ENCODE data around the gene PRDM16. TPM values are rescaled to one million over a fixed set of nuclear protein-coding genes. Genes with fewer than 3 reads are reported as not detected.

Gene PRDM16
- total RNA-seq, 1 experiment from 2014 or later, result 0.04 TPM

GRCh38 chr1:3166206-3166918, 97.4 kb downstream of the PRDM16 start:
- ChIA-PET POLR2A (ENCODE audit: unreplicated experiment) (no interaction called here), CTCF (no interaction called here)
- intact Hi-C loops (cut with micrococcal nuclease), result no loop called here

GRCh38 chr1:3167255-3167654, 98.3 kb downstream of the PRDM16 start:
- Histone ChIP-seq H4K20me1 (ENCODE audit: low read length) (no peaks in the 10 kb centered on the region), H3K27ac (ENCODE audit: low read length) (no peak overlapping the region), H3K36me3 (ENCODE audit: low read depth, low read length) (no peaks in the 10 kb centered on the region), H2AFZ (ENCODE audit: low read length) (no peak overlapping the region), H3K79me2 (ENCODE audit: low read length) (no peaks in the 10 kb centered on the region), H3K9ac (ENCODE audit: low read length) (no peak overlapping the region), H3K9me3 (ENCODE audit: low read length) (no peaks in the 10 kb centered on the region), H3K9me2 (replicated peaks; ENCODE audit: low read length) (no peaks in the 10 kb centered on the region), H3K4me2 (ENCODE audit: low read length) (no peak overlapping the region), H3F3A (ENCODE audit: low read length, unreplicated experiment) (no peaks in the 10 kb centered on the region), H3K4me3 (ENCODE audit: low read length) (no peak overlapping the region), H3K4me1 (ENCODE audit: insufficient read depth, low read length) (no peaks in the 10 kb centered on the region), H3K27me3 (ENCODE audit: low read length) (peaks cover 31% of the 10 kb centered on the region)
- no TSS peak for BruUV-seq (replicated peaks)
- ChIA-PET CTCF (no interaction called here), POLR2A (ENCODE audit: unreplicated experiment) (no interaction called here)
- TF ChIP-seq EZH2phosphoT487 (IDR thresholded peaks at IDR 0.05; ENCODE audit: borderline replicate concordance, low read length), result no peak
- TF ChIP-seq EZH2 (IDR thresholded peaks at IDR 0.05; ENCODE audit: low read length, unreplicated experiment), result no peak
- TF ChIP-seq CTCF (conservative IDR thresholded peaks at IDR 0.05; ENCODE audit: low read depth, low read length), result no peak
- no peak for DNase-seq
- ATAC-seq, result no peak
- intact Hi-C loops (cut with micrococcal nuclease), result no loop called here

More at GRCh38 chr1:3166206-3166918, 97.4 kb downstream of the PRDM16 start:
- Histone ChIP-seq H4K20me1 (ENCODE audit: low read length) (no peaks in the 10 kb centered on the region), H3F3A (ENCODE audit: low read length, unreplicated experiment) (no peaks in the 10 kb centered on the region), H3K36me3 (ENCODE audit: low read depth, low read length) (no peaks in the 10 kb centered on the region), H3K9me2 (replicated peaks; ENCODE audit: low read length) (no peaks in the 10 kb centered on the region), H3K4me2 (ENCODE audit: low read length) (no peak overlapping the region), H3K4me3 (ENCODE audit: low read length) (no peak overlapping the region), H3K9ac (ENCODE audit: low read length) (no peak overlapping the region), H3K27ac (ENCODE audit: low read length) (no peak overlapping the region), H3K9me3 (ENCODE audit: low read length) (no peaks in the 10 kb centered on the region), H3K27me3 (ENCODE audit: low read length) (peaks cover 31% of the 10 kb centered on the region), H2AFZ (ENCODE audit: low read length) (no peak overlapping the region), H3K79me2 (ENCODE audit: low read length) (no peaks in the 10 kb centered on the region), H3K4me1 (ENCODE audit: insufficient read depth, low read length) (no peaks in the 10 kb centered on the region)
- no TSS peak for BruUV-seq (replicated peaks)
- ATAC-seq, result no peak
- no peak for DNase-seq
- TF ChIP-seq EZH2 (IDR thresholded peaks at IDR 0.05; ENCODE audit: low read length, unreplicated experiment) (no peak), CTCF (conservative IDR thresholded peaks at IDR 0.05; ENCODE audit: low read depth, low read length) (no peak), EZH2phosphoT487 (IDR thresholded peaks at IDR 0.05; ENCODE audit: borderline replicate concordance, low read length) (no peak)

- H3K36me3 ChIP-seq (ENCODE audit: low read depth, low read length), result no peaks in the 10 kb centered on the region
- no peak overlapping the region for H3K27ac ChIP-seq (ENCODE audit: low read length)
- TF ChIP-seq EZH2phosphoT487 (IDR thresholded peaks at IDR 0.05; ENCODE audit: borderline replicate concordance, low read length) (no peak), CTCF (conservative IDR thresholded peaks at IDR 0.05; ENCODE audit: low read depth, low read length) (no peak), EZH2 (IDR thresholded peaks at IDR 0.05; ENCODE audit: low read length, unreplicated experiment) (no peak)
- no peak overlapping the region for H2AFZ ChIP-seq (ENCODE audit: low read length)
- H3K79me2 ChIP-seq (ENCODE audit: low read length), result no peaks in the 10 kb centered on the region
- H3K4me3 ChIP-seq (ENCODE audit: low read length), result no peak overlapping the region
- H3K9me2 ChIP-seq (replicated peaks; ENCODE audit: low read length), result no peaks in the 10 kb centered on the region
- no peaks in the 10 kb centered on the region for H3F3A ChIP-seq (ENCODE audit: low read length, unreplicated experiment)
- CTCF ChIA-PET, result no interaction called here
- H3K27me3 ChIP-seq (ENCODE audit: low read length), result peaks cover 41% of the 10 kb centered on the region
- intact Hi-C loops (cut with micrococcal nuclease), result no loop called here
- POLR2A ChIA-PET (ENCODE audit: unreplicated experiment), result no interaction called here
- no peaks in the 10 kb centered on the region for H3K9me3 ChIP-seq (ENCODE audit: low read length)
- no peak overlapping the region for H3K4me2 ChIP-seq (ENCODE audit: low read length)
- no peaks in the 10 kb centered on the region for H4K20me1 ChIP-seq (ENCODE audit: low read length)
- no peaks in the 10 kb centered on the region for H3K4me1 ChIP-seq (ENCODE audit: insufficient read depth, low read length)
- no peak for DNase-seq
- H3K9ac ChIP-seq (ENCODE audit: low read length), result no peak overlapping the region
- no TSS peak for BruUV-seq (replicated peaks)
- ATAC-seq, result no peak
Measured at GRCh38 chr1:3168678-3169077, 99.7 kb downstream of the PRDM16 start.
